IPS-18a (cell line): ENCODE measurements around the gene EMX2.
A peak's percentile ranks its signal among the peaks of the same experiment; 100 is the strongest.

Experiments used
- H3K27ac ChIP-seq: one replicate; pipeline ENCODE4 v1.5.1; 2013; ENCODE audit warnings: low read length
- H3K27me3 ChIP-seq: one replicate; pipeline ENCODE4 v1.6.1; 2013; ENCODE audit warnings: mild to moderate bottlenecking, low read length; ENCODE audit not compliant: control insufficient read depth, insufficient read depth
- H3K36me3 ChIP-seq: one replicate; pipeline ENCODE4 v1.6.1; 2013; ENCODE audit warnings: low read depth, low read length; ENCODE audit not compliant: control insufficient read depth
- H3K4me1 ChIP-seq: one replicate; pipeline ENCODE4 v1.6.1; 2013; ENCODE audit warnings: low read depth, low read length; ENCODE audit not compliant: control insufficient read depth
- H3K4me3 ChIP-seq: one replicate; pipeline ENCODE4 v1.5.1; 2013; ENCODE audit warnings: low read length
- H3K9ac ChIP-seq: one replicate; pipeline ENCODE4 v1.6.1; 2013; ENCODE audit warnings: mild to moderate bottlenecking, low read length, moderate library complexity
- H3K9me3 ChIP-seq: one replicate; pipeline ENCODE4 v1.6.1; 2013; ENCODE audit warnings: low read depth, low read length; ENCODE audit not compliant: control insufficient read depth

EMX2 gene

GRCh38 chr10:117546581-117547015 is 4.1 kb downstream of the EMX2 start:
- H3K4me3 ChIP-seq = no peak overlapping the region
- H3K4me1 ChIP-seq = peaks cover 18% of the 10 kb centered on the region
- no peaks in the 10 kb centered on the region for H3K36me3 ChIP-seq
- peaks cover 100% of the 10 kb centered on the region for H3K27me3 ChIP-seq
- H3K9ac ChIP-seq = no peak overlapping the region
- no peak overlapping the region for H3K27ac ChIP-seq
- no peaks in the 10 kb centered on the region for H3K9me3 ChIP-seq

GRCh38 chr10:117547016-117547715 is 4.6 kb downstream of the EMX2 start:
- no peak overlapping the region for H3K27ac ChIP-seq
- no peak overlapping the region for H3K4me3 ChIP-seq
- peaks cover 18% of the 10 kb centered on the region for H3K4me1 ChIP-seq

GRCh38 chr10:117547716-117548668 is 5.4 kb downstream of the EMX2 start:
- Histone ChIP-seq H3K9ac (no peak overlapping the region), H3K36me3 (no peaks in the 10 kb centered on the region), H3K4me3 (peak overlapping the region; percentile 16), H3K4me1 (peaks cover 22% of the 10 kb centered on the region), H3K9me3 (no peaks in the 10 kb centered on the region), H3K27ac (no peak overlapping the region), H3K27me3 (peaks cover 100% of the 10 kb centered on the region)

More at GRCh38 chr10:117547016-117547715, 4.6 kb downstream of the EMX2 start:
- Histone ChIP-seq H3K9me3 (no peaks in the 10 kb centered on the region), H3K9ac (no peak overlapping the region), H3K36me3 (no peaks in the 10 kb centered on the region), H3K27me3 (peaks cover 100% of the 10 kb centered on the region)

- Histone ChIP-seq H3K27me3 (peaks cover 100% of the 10 kb centered on the region), H3K9me3 (no peaks in the 10 kb centered on the region), H3K4me3 (no peak overlapping the region), H3K27ac (no peak overlapping the region), H3K4me1 (peaks cover 23% of the 10 kb centered on the region), H3K9ac (no peak overlapping the region), H3K36me3 (no peaks in the 10 kb centered on the region)
These were observed 6.6 kb downstream of the EMX2 start for GRCh38 chr10:117549100-117549585.

- Histone ChIP-seq H3K27ac (no peak overlapping the region), H3K4me1 (peaks cover 18% of the 10 kb centered on the region), H3K9ac (no peak overlapping the region), H3K36me3 (no peaks in the 10 kb centered on the region), H3K27me3 (peaks cover 100% of the 10 kb centered on the region), H3K9me3 (no peaks in the 10 kb centered on the region), H3K4me3 (no peak overlapping the region)
These were observed 7.5 kb downstream of the EMX2 start for GRCh38 chr10:117550076-117550475.

- H3K4me1 ChIP-seq = peaks cover 18% of the 10 kb centered on the region
- no peaks in the 10 kb centered on the region for H3K36me3 ChIP-seq
- no peak overlapping the region for H3K4me3 ChIP-seq
- no peaks in the 10 kb centered on the region for H3K9me3 ChIP-seq
- peaks cover 100% of the 10 kb centered on the region for H3K27me3 ChIP-seq
- H3K27ac ChIP-seq = no peak overlapping the region
- no peak overlapping the region for H3K9ac ChIP-seq
These were observed 8.2 kb downstream of the EMX2 start for GRCh38 chr10:117550599-117551329.

- H3K4me1 ChIP-seq = peaks cover 12% of the 10 kb centered on the region
- no peaks in the 10 kb centered on the region for H3K36me3 ChIP-seq
- no peaks in the 10 kb centered on the region for H3K9me3 ChIP-seq
- no peak overlapping the region for H3K27ac ChIP-seq
- peak overlapping the region; percentile 11 for H3K4me3 ChIP-seq
- peaks cover 100% of the 10 kb centered on the region for H3K27me3 ChIP-seq
- no peak overlapping the region for H3K9ac ChIP-seq
These were observed 9.0 kb downstream of the EMX2 start for GRCh38 chr10:117551330-117552155.

GRCh38 chr10:117552156-117552631 is 9.6 kb downstream of the EMX2 start:
- Histone ChIP-seq H3K27ac (no peak overlapping the region), H3K27me3 (peaks cover 98% of the 10 kb centered on the region), H3K4me1 (peaks cover 12% of the 10 kb centered on the region), H3K9ac (no peak overlapping the region), H3K9me3 (no peaks in the 10 kb centered on the region), H3K36me3 (no peaks in the 10 kb centered on the region), H3K4me3 (peak overlapping the region; percentile 11)

GRCh38 chr10:117552701-117553141 is 10.2 kb downstream of the EMX2 start:
- Histone ChIP-seq H3K36me3 (no peaks in the 10 kb centered on the region), H3K9me3 (no peaks in the 10 kb centered on the region), H3K4me3 (peak overlapping the region; percentile 11), H3K9ac (no peak overlapping the region), H3K4me1 (peaks cover 12% of the 10 kb centered on the region), H3K27me3 (peaks cover 92% of the 10 kb centered on the region), H3K27ac (no peak overlapping the region)

- no peak overlapping the region for H3K9ac ChIP-seq
- H3K27me3 ChIP-seq = peaks cover 91% of the 10 kb centered on the region
- H3K4me3 ChIP-seq = peak overlapping the region; percentile 36
- H3K36me3 ChIP-seq = no peaks in the 10 kb centered on the region
- H3K4me1 ChIP-seq = peaks cover 8% of the 10 kb centered on the region
- H3K27ac ChIP-seq = no peak overlapping the region
- no peaks in the 10 kb centered on the region for H3K9me3 ChIP-seq
These were observed 10.7 kb downstream of the EMX2 start for GRCh38 chr10:117553142-117553814.
